Naive B cell (primary cell): ENCODE measurements around the gene MFAP2. TPM values are rescaled to one million over a fixed set of nuclear protein-coding genes. Genes with fewer than 3 reads are reported as not detected.
A peak's percentile ranks its signal among the peaks of the same experiment; 100 is the strongest.
"Not testable (repeated sequence)": the region's sequence is repeated elsewhere in the genome, so short reads cannot be mapped to it uniquely, and the experiment has no call there.

Experiments used
- ATAC-seq, 2 donors: fragments of 150-1000 bp; cut with Tn5 transposase; 2 replicates each; pipeline ENCODE4 v1.10.0; 2021; ENCODE audit warnings: low read depth in 2 of 2, mild to moderate bottlenecking in 2 of 2, moderate library complexity in 2 of 2
- DNase-seq: peaks from one replicate; pipeline ENCODE4 v3.0.0; 2022
- H3K27ac Mint-ChIP-seq, 6 donors: one replicate each; pipeline ENCODE4 v1.8.0; 2020 to 2022; ENCODE audit warnings: mild to moderate bottlenecking in 6 of 6, mixed read lengths in 6 of 6, moderate library complexity in 5 of 6, inconsistent platforms in 2 of 6
- H3K27me3 Mint-ChIP-seq, 3 donors: one replicate each; pipeline ENCODE4 v1.8.0; 2021 to 2022; ENCODE audit warnings: mixed read lengths in 3 of 3, mild to moderate bottlenecking in 1 of 3
- H3K36me3 Mint-ChIP-seq, 2 donors: one replicate each; pipeline ENCODE4 v1.8.0; 2020 to 2022; ENCODE audit warnings: mixed read lengths in 2 of 2, inconsistent platforms in 1 of 2, mild to moderate bottlenecking in 1 of 2
- H3K4me1 Mint-ChIP-seq, 3 donors: one replicate each; pipeline ENCODE4 v1.8.0; 2020 to 2022; ENCODE audit warnings: mixed read lengths in 3 of 3, inconsistent platforms in 1 of 3, mild to moderate bottlenecking in 1 of 3, moderate library complexity in 1 of 3
- H3K4me3 Mint-ChIP-seq, 8 donors: one replicate each; pipeline ENCODE4 v1.8.0; 2020 to 2022; ENCODE audit warnings: mild to moderate bottlenecking in 8 of 8, mixed read lengths in 8 of 8, moderate library complexity in 8 of 8, inconsistent platforms in 2 of 8
- H3K9me3 Mint-ChIP-seq, 7 donors: one replicate each; pipeline ENCODE4 v1.8.0; 2020 to 2022; ENCODE audit warnings: mixed read lengths in 7 of 7, mild to moderate bottlenecking in 5 of 7, inconsistent platforms in 2 of 7, moderate library complexity in 1 of 7
- polyA plus RNA-seq, 6 donors: library from polyadenylated mRNA; unstranded; fragments of 300-500 nt; fragmentation: Illumina TruSeq; gene quantifications; one replicate each; pipeline ENCODE4 v1.2.3, GENCODE V29; 2021; ENCODE audit warnings: low read depth in 6 of 6

MFAP2 gene
- polyA plus RNA-seq, 6 donors from 2014 or later, result not detected

GRCh38 chr1:16939386-16940180 is 40.8 kb downstream of the MFAP2 start:
- not testable (repeated sequence) for H3K27ac Mint-ChIP-seq, H3K36me3 Mint-ChIP-seq

DNA sequence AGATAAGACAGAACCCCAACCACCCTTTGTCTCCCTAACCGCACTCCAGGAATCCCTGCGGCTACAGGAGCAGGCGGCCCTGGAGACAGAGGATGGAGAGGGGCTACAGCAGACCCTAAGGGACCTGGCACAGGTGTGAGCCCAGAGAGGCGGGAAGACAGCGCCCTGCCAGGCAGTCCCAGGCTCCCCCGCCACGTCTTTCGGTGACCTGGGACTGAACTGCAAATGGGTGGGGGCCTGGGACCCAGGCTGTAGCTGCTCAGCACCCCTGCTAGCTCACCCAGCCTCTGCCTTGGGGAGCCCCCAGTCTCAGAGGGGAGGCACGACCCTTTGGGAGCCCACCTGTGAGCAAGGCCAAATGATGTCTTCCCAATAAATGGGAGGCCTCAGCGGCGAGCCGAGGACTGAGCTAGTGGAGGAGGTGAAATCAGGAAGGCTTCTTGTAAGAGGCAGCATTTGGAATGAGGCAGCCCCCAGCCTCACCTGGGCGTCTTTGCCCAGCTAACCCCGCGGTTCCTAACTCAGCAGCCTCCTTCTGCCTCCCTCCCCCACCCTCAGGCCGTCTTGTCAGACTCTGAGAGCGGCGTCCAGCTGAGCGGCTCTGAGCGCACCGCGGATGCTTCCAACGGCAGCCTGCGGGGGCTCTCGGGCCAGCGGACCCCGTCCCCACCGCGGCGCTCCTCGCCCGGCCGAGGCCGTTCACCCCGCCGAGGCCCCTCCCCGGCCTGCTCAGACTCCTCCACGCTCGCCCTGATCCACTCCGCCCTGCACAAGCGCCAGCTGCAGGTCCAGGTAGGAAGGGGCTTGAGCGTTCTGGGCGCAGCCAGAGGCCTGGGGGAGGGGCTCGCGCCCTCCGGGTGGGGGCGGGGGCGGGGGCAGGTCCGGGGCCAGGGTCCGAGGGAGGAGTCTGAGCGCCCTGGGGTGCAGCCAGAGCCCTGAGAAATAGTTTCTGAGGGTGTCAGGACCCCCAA is 41.8 kb downstream of the MFAP2 start:
- no peaks in the 10 kb centered on the region for H3K9me3 Mint-ChIP-seq
- no peaks in the 10 kb centered on the region for H3K36me3 Mint-ChIP-seq
- no peak for DNase-seq
- no peaks in the 10 kb centered on the region for H3K27me3 Mint-ChIP-seq
- H3K4me1 Mint-ChIP-seq, result no peaks in the 10 kb centered on the region
- no peak overlapping the region for H3K27ac Mint-ChIP-seq
- no peak for ATAC-seq
- no peak overlapping the region for H3K4me3 Mint-ChIP-seq

More at GRCh38 chr1:16939386-16940180, 40.8 kb downstream of the MFAP2 start:
- H3K27me3 Mint-ChIP-seq, H3K4me1 Mint-ChIP-seq, H3K4me3 Mint-ChIP-seq, ATAC-seq, H3K9me3 Mint-ChIP-seq, DNase-seq: not testable (repeated sequence)

DNA sequence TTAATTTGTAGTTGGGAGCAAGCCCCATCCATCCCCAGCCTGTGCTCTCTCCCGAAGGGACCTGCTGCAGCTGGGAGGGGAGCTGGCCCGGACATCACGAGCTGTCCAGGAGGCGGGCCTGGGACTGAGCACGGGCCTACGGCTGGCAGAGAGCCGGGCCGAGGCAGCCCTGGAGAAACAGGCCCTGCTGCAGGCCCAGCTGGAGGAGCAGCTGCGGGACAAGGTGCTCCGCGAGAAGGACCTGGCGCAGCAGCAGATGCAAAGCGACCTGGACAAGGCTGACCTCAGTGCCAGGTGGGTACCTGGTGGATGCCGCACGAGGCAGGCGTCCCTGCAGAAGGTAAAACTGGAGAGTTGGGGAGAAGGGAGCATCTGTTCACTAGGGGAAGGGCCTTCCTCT is 43.8 kb downstream of the MFAP2 start:
- H3K36me3 Mint-ChIP-seq, H3K27ac Mint-ChIP-seq, DNase-seq, H3K4me1 Mint-ChIP-seq, H3K9me3 Mint-ChIP-seq, ATAC-seq, H3K27me3 Mint-ChIP-seq: not testable (repeated sequence)
- peak overlapping the region in 2 of 8 donors; percentile 29 to 47 for H3K4me3 Mint-ChIP-seq

DNA sequence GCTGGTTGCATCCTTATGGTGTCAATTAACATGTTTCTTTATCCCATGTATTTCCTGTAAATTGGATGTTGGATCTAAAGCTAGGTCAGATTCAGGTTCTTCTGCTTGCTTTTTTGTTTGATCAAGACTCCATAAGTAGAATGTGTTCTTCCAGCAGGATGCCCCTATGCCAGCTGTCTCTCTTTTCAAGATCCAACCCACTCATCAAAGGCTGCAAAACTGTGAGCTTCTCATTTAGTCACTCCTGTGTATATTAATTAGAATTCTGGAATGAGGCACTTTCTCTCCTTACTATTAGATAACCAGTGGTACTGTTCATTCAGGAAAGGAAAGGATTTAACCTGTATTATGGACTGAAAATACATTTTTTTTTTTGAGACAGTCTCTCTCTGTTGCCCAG is 46.5 kb downstream of the MFAP2 start:
- not testable (repeated sequence) for H3K36me3 Mint-ChIP-seq, ATAC-seq, H3K27me3 Mint-ChIP-seq, H3K4me3 Mint-ChIP-seq, H3K9me3 Mint-ChIP-seq, H3K4me1 Mint-ChIP-seq, DNase-seq, H3K27ac Mint-ChIP-seq

GRCh38 chr1:16931206-16931934 is 49.0 kb downstream of the MFAP2 start:
- H3K36me3 Mint-ChIP-seq, H3K9me3 Mint-ChIP-seq, DNase-seq, H3K27me3 Mint-ChIP-seq, H3K27ac Mint-ChIP-seq, ATAC-seq, H3K4me3 Mint-ChIP-seq: not testable (repeated sequence)
- H3K4me1 Mint-ChIP-seq, result peaks cover 0 to 15% (median 9%) of the 10 kb centered on the region in 3 donors

- not testable (repeated sequence) for H3K9me3 Mint-ChIP-seq, H3K36me3 Mint-ChIP-seq, H3K27me3 Mint-ChIP-seq, ATAC-seq, H3K27ac Mint-ChIP-seq, DNase-seq
- Mint-ChIP-seq H3K4me3 (peak overlapping the region in 1 of 8 donors; percentile 17), H3K4me1 (peaks cover 3 to 24% (median 21%) of the 10 kb centered on the region in 3 donors)
Measured at GRCh38 chr1:16929146-16930041, 51.0 kb downstream of the MFAP2 start.

DNA sequence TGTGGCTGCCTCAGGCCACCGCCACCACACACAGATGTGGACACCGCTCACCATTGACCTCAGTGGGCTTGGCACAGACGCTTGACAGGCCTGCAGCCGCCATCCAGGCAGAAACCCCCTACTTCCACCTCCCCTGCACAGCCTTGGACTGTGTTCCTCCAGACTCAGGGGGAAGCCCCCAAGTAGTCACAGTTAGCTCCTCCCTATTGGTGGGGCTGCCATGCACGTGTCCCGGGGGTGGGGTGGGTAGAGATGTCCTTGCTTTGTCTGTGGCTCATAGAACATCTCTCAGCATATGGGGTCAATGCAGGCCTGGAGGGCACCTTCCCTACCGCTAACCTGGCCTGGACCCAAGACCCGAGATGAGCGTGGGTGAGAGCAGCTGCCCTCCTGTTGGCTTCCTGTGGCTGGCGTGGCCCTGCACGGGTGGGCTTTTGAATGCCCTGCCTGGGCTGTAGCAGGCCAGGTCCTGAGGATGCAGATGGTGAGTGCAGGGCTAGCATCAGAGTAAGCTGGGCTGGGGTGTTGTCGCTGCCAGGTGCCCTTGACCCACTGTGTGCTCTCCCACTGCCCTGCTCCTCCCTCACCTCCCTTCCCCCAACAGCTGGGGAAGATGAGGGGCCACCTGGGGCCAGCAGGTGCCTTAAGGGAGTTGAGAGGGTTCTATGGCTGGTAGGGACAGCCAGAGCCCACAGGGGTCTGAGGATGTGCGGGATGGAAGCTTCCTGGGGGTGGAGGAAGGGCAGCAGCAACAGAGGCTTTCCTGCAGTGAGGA is 52.5 kb downstream of the MFAP2 start:
- no peaks in the 10 kb centered on the region for H3K27me3 Mint-ChIP-seq
- H3K36me3 Mint-ChIP-seq, result no peaks in the 10 kb centered on the region
- H3K27ac Mint-ChIP-seq, result peak overlapping the region in 2 of 6 donors; percentile 34 to 52
- DNase-seq (no peak), ATAC-seq (peak; percentile 44 to 63)
- H3K4me1 Mint-ChIP-seq, result peaks cover 3 to 28% (median 23%) of the 10 kb centered on the region in 3 donors
- no peak overlapping the region for H3K4me3 Mint-ChIP-seq
- no peaks in the 10 kb centered on the region for H3K9me3 Mint-ChIP-seq

DNA sequence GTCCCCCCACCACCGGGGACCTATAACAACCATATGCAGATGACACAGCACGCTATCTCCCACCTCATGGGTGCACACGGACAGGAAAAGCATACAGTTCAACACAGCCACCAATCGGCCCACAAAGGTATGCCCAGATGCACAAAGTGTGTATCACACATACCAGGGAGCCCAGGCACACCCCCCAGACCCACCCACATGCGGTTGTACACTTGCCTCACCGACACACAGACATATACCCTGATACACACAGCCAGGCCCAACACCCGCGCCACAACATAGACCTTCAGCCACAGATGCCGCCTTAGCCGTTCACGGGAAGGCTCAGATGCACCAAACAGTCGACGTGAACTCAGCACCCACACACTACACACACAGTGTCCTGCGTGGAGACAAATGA is 53.2 kb downstream of the MFAP2 start:
- Mint-ChIP-seq H3K27ac (peak overlapping the region in 1 of 6 donors; percentile 62), H3K36me3 (no peaks in the 10 kb centered on the region), H3K4me1 (peaks cover 9 to 34% (median 27%) of the 10 kb centered on the region in 3 donors), H3K9me3 (no peaks in the 10 kb centered on the region), H3K27me3 (no peaks in the 10 kb centered on the region), H3K4me3 (peak overlapping the region in 1 of 8 donors; percentile 24)
- ATAC-seq (peak in 1 of 2 donors; percentile 10), DNase-seq (no peak)

DNA sequence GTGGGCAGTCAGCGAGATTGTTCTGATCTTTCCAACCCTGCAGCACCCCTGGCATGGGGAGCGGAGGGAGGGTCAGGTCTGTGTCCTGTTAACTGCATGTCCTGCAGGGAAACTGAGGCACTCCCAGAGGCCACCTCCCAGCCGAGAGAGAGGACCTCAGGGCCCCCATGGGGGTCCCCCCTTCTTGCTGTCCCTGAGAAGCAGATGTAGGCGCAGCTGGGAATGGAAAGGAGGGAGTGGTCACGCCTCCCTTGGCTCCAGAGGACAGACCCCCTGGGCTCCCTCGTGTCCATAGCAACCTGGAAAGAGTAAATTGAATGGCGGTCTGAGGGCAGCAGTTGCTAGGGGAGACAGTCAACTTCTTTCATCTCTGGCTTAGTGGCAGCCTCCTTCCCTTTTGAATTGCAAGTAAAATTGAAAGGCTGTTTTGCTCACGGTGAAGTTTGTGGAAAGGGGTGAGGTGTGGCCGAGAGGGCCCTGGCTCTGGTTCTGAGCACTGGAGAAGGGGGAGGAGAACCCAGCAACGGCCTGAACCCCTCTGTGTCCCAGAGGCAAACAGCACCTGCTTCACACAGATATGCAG is 53.8 kb downstream of the MFAP2 start:
- H3K9me3 Mint-ChIP-seq, result no peaks in the 10 kb centered on the region
- no peaks in the 10 kb centered on the region for H3K36me3 Mint-ChIP-seq
- DNase-seq (no peak), ATAC-seq (no peak)
- peaks cover 16 to 41% (median 34%) of the 10 kb centered on the region in 3 donors for H3K4me1 Mint-ChIP-seq
- no peaks in the 10 kb centered on the region for H3K27me3 Mint-ChIP-seq
- H3K27ac Mint-ChIP-seq, result no peak overlapping the region
- no peak overlapping the region for H3K4me3 Mint-ChIP-seq

DNA sequence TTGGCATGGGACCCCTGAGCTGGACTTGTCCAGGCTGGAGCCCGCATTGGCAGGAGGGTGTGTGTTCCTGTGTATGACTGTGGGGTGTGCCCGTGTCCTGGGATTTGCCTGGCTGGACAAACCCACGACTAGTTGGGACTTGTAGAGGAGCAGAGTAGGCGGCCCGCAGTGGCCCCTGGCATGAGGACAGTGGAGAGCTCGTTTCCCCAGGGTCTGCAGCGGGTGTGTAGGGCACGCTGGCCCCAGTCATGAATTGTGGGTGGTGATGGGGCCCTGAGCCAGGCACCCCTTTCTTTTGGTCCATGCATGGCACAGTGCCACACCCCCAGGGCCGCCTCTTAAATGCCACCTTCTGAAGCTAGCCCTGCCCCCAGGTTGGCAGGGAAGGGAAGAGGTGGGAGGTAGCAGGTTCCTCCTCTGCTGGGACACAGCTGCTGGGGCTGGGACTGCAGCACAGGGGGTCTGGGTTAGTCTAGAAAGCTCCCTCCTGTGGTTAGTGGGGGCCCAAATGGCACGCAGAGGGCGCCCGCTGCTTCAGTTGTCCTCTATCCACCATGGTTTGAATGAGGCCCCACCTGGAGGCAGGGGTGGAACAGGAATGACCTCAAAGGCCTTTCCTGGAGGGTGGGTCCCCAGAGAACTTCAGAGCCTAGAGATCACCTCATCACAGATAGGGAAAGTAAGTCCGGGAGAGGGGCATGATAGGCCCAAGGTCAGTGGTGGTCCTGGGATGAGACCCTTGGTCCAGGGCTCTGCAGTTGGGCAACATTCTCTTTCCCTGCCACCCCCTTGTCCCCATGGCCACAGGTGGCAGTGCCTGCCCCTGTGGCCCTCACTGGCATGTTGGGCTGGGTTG is 54.6 kb downstream of the MFAP2 start:
- Mint-ChIP-seq H3K4me3 (peak overlapping the region in 1 of 8 donors; percentile 72), H3K9me3 (no peaks in the 10 kb centered on the region), H3K36me3 (no peaks in the 10 kb centered on the region), H3K27me3 (no peaks in the 10 kb centered on the region), H3K4me1 (peaks cover 23 to 45% (median 39%) of the 10 kb centered on the region in 3 donors), H3K27ac (peak overlapping the region in 1 of 6 donors; percentile 45)
- ATAC-seq (no peak), DNase-seq (no peak)

- peak overlapping the region in 1 of 6 donors; percentile 45 for H3K27ac Mint-ChIP-seq
- peaks cover 26 to 45% (median 39%) of the 10 kb centered on the region in 3 donors for H3K4me1 Mint-ChIP-seq
- H3K27me3 Mint-ChIP-seq, result no peaks in the 10 kb centered on the region
Measured at GRCh38 chr1:16924919-16925477, 55.4 kb downstream of the MFAP2 start.

More at GRCh38 chr1:16924919-16925477, 55.4 kb downstream of the MFAP2 start:
- DNase-seq, result no peak
- ATAC-seq, result no peak
- Mint-ChIP-seq H3K4me3 (no peak overlapping the region), H3K9me3 (no peaks in the 10 kb centered on the region), H3K36me3 (no peaks in the 10 kb centered on the region)
